Activated CD8-positive, alpha-beta memory T cell treated with anti-CD3 and anti-CD28 coated beads, Interleukin-2, amount 10 ng/mL, durations not matched to agents 7 days and 5 days (primary cell): Measurements from ENCODE around the gene TNPO2. TPM values are rescaled to one million over a fixed set of nuclear protein-coding genes. Genes with fewer than 3 reads are reported as not detected.

Experiments used
- ATAC-seq: fragments of 150-1000 bp; cut with Tn5 transposase; one replicate; pipeline ENCODE4 v1.10.0; 2021; ENCODE audit warnings: moderate library complexity
- CTCF ChIA-PET: fragments of 350-600 bp; sonication (Branson Sonifier 250); formaldehyde crosslinking; loops from one replicate; lab custom pipeline; 2021; ENCODE audit warnings: antibody characterized with exemption; lab: Charles Lee
- DNase-seq: peaks from one replicate; pipeline ENCODE4 v3.0.0-alpha.2; 2020
- H3K27ac Mint-ChIP-seq: one replicate; pipeline ENCODE4 v1.8.0; 2021; ENCODE audit warnings: mild to moderate bottlenecking, mixed read lengths
- H3K27me3 Mint-ChIP-seq: one replicate; pipeline ENCODE4 v1.8.0; 2021; ENCODE audit warnings: mixed read lengths
- H3K36me3 Mint-ChIP-seq: one replicate; pipeline ENCODE4 v1.8.0; 2021; ENCODE audit warnings: mild to moderate bottlenecking, mixed read lengths
- H3K4me1 Mint-ChIP-seq: one replicate; pipeline ENCODE4 v1.8.0; 2021; ENCODE audit warnings: mixed read lengths
- H3K4me3 Mint-ChIP-seq: one replicate; pipeline ENCODE4 v1.8.0; 2021; ENCODE audit warnings: mild to moderate bottlenecking, moderate library complexity, mixed read lengths
- H3K9me3 Mint-ChIP-seq: one replicate; pipeline ENCODE4 v1.8.0; 2022; ENCODE audit warnings: low read depth, mixed read lengths
- total RNA-seq, 2 experiments: library from RNA; stranded (reverse); gene quantifications; one replicate each; pipeline ENCODE4 v1.2.3, GENCODE V29; 2021

TNPO2 gene
- 100 to 1,000 TPM; 101 to 104 TPM for total RNA-seq

DNA sequence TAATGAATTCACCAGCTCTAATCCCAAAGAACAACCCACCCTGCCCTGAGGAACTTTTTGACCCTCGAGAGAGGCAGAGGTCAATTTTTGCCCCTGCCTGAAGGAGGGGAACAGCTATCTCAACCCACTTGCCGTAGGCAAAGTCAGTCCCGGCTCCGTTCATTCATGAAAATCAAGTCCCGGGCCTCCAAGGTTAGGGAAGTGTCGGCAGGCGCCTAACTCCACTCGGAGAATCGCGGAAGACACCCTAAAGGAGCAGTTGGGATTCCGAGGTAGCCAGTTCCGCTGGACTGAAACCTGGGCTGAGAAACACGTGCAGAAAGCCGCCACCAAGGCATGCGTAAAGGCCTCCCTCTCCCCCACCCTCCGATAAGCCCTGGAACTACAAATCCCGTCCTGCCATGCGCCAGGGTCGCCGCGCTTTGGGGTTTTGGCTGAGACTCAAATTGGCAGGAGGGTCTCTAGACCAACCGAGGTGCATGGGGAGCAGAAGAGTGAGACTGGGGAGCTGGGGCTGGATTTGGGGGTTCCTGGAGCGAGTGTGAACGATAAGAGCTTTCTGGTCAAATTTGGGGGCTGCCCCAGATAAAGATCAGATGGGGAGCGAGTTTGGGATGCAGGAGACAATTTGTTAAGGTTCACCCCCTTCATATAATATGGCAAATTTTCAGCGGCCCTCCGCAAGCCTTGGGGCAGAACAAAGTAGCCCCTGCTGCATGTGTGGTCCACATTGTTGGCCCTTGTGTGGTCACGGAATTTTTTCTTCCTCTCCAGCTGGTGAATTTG lies at the start of gene TNPO2:
Gene TNPO2 (minus strand): TSS at position 292 of the 786 bp plus-strand sequence. CDS start 2,955 bp downstream, outside the sequence.
- H3K27me3 Mint-ChIP-seq: no peaks in the 10 kb centered on the region
- CTCF ChIA-PET: interaction anchor here (0.6 to 15.3 kb wide), 14 partner anchors 10 to 150 kb away, joined by 3 to 157 read pairs (median 4); partner anchors contain the start of gene TRIR
- peak; percentile 84 for DNase-seq
- H3K4me3 Mint-ChIP-seq: peak within 1 kb of the TSS; percentile 83
- no peaks in the 10 kb centered on the region for H3K9me3 Mint-ChIP-seq
- H3K4me1 Mint-ChIP-seq: peaks cover 33% of the 10 kb centered on the region
- ATAC-seq: peak; percentile 38
- peak within 1 kb of the TSS; percentile 91 for H3K27ac Mint-ChIP-seq
- peaks cover 20% of the 10 kb centered on the region for H3K36me3 Mint-ChIP-seq

DNA sequence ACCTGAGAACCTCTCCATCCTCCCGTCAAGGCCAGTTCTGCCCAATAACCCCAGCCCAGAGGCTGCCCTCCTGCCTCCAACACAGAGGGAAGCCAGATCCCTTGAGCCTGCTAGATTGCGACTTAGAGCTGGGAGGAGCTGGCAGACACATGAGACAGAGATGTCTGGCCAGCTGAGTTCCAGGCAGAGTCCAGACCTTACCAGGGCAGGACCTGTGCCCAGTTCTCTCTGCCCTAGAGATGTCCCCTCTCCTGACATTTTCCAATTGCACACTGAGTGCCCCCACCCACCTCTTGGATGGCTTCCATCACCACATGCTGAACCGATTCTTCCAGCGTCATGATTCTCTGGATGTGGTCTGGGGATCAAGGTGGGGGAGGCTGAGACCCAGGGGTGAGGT lies 48.6 kb upstream of the TNPO2 start:
- Mint-ChIP-seq H3K27me3 (no peaks in the 10 kb centered on the region), H3K9me3 (no peaks in the 10 kb centered on the region), H3K4me1 (peaks cover 14% of the 10 kb centered on the region), H3K27ac (no peak overlapping the region), H3K36me3 (no peaks in the 10 kb centered on the region), H3K4me3 (no peak overlapping the region)
- CTCF ChIA-PET: interaction anchor here (0.6 to 30.0 kb wide), 5 partner anchors 8 to 75 kb away, joined by 3 to 1017 read pairs (median 27); partner anchors contain the start of genes BEST2, JUNB, PRDX2 and RNASEH2A
- no peak for ATAC-seq
- DNase-seq: no peak

GRCh38 chr19:12770922-12771321 lies 47.2 kb upstream of the TNPO2 start:
- no peak for ATAC-seq
- H3K27ac Mint-ChIP-seq: no peak overlapping the region

DNA sequence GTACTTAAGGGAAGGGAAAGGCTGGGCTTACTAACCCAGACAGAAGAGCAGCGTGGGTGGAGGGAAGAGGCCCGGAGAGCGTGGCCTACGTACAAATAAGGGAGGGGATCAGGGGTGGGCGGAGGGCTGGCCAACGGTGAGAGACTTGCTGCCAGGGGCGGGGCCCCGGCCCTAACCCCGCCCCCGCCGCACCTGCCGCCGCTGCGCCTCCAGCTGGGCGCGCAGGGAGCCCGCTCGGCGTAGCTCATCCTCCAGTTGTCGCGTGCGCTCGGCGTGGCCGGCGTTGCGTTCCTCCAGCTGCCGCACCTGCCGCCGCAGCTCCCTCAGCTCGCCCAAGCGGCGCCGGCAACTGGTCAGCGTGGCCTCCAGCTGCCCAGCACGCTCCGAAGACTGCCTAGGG lies 46.0 kb upstream of the TNPO2 start:
- DNase-seq (peak; percentile 69), ATAC-seq (peak; percentile 73)
- H3K36me3 Mint-ChIP-seq: no peaks in the 10 kb centered on the region
- CTCF ChIA-PET: interaction anchor here (1.2 to 30.0 kb wide), 6 partner anchors 9 to 196 kb away, joined by 3 to 1017 read pairs (median 68); partner anchors contain the start of genes BEST2, JUNB, PRDX2 and RNASEH2A
- peaks cover 12% of the 10 kb centered on the region for H3K4me1 Mint-ChIP-seq
- no peaks in the 10 kb centered on the region for H3K9me3 Mint-ChIP-seq
- no peaks in the 10 kb centered on the region for H3K27me3 Mint-ChIP-seq
- H3K4me3 Mint-ChIP-seq: no peak overlapping the region
- no peak overlapping the region for H3K27ac Mint-ChIP-seq

More at GRCh38 chr19:12770922-12771321, 47.2 kb upstream of the TNPO2 start:
- Mint-ChIP-seq H3K36me3 (no peaks in the 10 kb centered on the region), H3K4me3 (no peak overlapping the region), H3K9me3 (no peaks in the 10 kb centered on the region), H3K4me1 (peaks cover 14% of the 10 kb centered on the region), H3K27me3 (no peaks in the 10 kb centered on the region)
- DNase-seq: no peak
- CTCF ChIA-PET: interaction anchor here (10.9 to 30.0 kb wide), 2 partner anchors 15 to 28 kb away, joined by 132 to 1017 read pairs; partner anchors contain the start of genes BEST2, JUNB, PRDX2 and RNASEH2A

GRCh38 chr19:12767666-12768065 lies 43.9 kb upstream of the TNPO2 start:
- no peak overlapping the region for H3K27ac Mint-ChIP-seq

DNA sequence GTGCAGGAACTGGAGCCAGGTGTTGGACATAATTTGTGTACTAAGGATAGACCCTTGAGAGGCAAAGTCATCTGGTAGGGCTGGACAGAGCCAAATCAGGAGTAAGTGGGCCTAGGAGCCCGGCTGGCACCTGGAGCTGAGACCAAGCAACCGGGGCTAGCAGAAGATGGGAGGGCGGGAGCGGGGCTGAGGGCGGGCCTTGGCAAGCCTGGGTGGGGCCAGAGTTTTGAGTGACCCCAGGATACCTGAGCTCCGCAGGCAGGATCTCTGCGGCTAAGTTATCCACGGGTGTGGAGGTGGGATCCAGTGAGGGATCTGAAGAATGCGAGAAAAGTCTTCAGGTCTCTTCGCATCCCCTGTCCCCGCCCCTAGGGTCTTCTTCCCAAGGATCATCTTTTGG lies 43.4 kb upstream of the TNPO2 start:
- Mint-ChIP-seq H3K27ac (no peak overlapping the region), H3K4me3 (no peak overlapping the region), H3K36me3 (no peaks in the 10 kb centered on the region), H3K4me1 (peaks cover 11% of the 10 kb centered on the region), H3K27me3 (no peaks in the 10 kb centered on the region), H3K9me3 (no peaks in the 10 kb centered on the region)
- no peak for ATAC-seq
- CTCF ChIA-PET: interaction anchor here (1.0 to 30.0 kb wide), 13 partner anchors 10 to 215 kb away, joined by 3 to 1017 read pairs (median 14); partner anchors contain the start of genes BEST2, DHPS, HOOK2 and JUNB
- DNase-seq: no peak

More at GRCh38 chr19:12767666-12768065, 43.9 kb upstream of the TNPO2 start:
- CTCF ChIA-PET: interaction anchor here (1.5 to 30.0 kb wide), 10 partner anchors 10 to 215 kb away, joined by 5 to 1017 read pairs (median 15); partner anchors contain the start of genes BEST2, DHPS, HOOK2 and JUNB
- Mint-ChIP-seq H3K9me3 (no peaks in the 10 kb centered on the region), H3K4me3 (no peak overlapping the region), H3K4me1 (peaks cover 12% of the 10 kb centered on the region), H3K27me3 (no peaks in the 10 kb centered on the region), H3K36me3 (no peaks in the 10 kb centered on the region)
- ATAC-seq: no peak
- DNase-seq: no peak

DNA sequence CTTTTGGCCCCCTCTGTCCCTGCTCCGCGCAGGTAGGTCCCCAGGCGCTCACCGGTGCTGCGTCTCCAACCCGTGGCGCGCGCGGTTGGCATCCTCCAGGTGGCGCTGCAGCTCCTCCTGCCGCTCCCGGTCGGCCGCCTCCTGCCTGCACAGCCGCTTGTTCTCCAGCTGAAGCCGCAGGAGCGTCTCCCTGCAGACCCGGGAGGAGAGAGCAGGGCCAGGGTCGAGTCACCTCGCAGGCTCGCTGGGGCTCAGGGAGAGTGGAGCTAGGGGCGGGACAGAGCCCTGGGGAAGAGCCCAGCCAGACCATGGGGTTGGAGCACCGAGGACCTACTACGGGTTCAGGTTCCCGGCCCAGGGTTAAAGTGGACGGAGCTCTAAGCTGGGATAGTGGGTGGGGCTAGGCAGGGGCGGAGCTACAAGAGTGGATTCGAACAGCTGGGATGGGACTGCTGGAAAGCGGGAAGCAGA lies 42.4 kb upstream of the TNPO2 start:
- H3K27ac Mint-ChIP-seq: no peak overlapping the region
- H3K4me3 Mint-ChIP-seq: peak overlapping the region; percentile 24
- peak; percentile 87 for ATAC-seq
- CTCF ChIA-PET: interaction anchor here (0.6 to 30.0 kb wide), 38 partner anchors 8 to 215 kb away, joined by 3 to 1017 read pairs (median 5); partner anchors contain the start of genes BEST2, DHPS, GET3 and HOOK2
- peaks cover 9% of the 10 kb centered on the region for H3K4me1 Mint-ChIP-seq
- H3K27me3 Mint-ChIP-seq: no peaks in the 10 kb centered on the region
- DNase-seq: peak; percentile 87
- no peaks in the 10 kb centered on the region for H3K36me3 Mint-ChIP-seq
- H3K9me3 Mint-ChIP-seq: no peaks in the 10 kb centered on the region

DNA sequence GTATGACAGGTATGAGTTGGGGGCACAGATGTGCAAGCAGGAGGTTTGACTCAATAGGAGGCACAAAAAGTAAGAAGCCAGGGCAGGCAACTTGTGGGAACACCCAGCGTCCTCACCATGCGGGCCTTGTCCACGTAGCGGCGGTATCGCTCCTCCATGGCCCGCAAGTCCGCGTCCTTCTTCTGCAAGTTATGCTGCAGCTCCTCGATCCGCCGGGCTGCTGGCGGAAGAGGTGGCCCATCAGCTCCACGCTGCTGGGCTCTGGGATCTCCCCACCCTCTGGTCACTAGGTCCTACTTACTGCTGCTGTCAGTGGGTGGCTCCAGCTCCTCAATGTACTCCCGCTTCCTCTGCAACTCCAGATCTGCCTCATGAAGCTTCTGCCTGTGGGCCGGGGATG lies 41.0 kb upstream of the TNPO2 start:
- Mint-ChIP-seq H3K4me1 (peaks cover 9% of the 10 kb centered on the region), H3K9me3 (no peaks in the 10 kb centered on the region), H3K27ac (no peak overlapping the region), H3K4me3 (no peak overlapping the region), H3K27me3 (no peaks in the 10 kb centered on the region), H3K36me3 (no peaks in the 10 kb centered on the region)
- ATAC-seq: no peak
- CTCF ChIA-PET: interaction anchor here (0.7 to 30.0 kb wide), 15 partner anchors 8 to 211 kb away, joined by 3 to 1017 read pairs (median 10); partner anchors contain the start of genes BEST2, GET3, HOOK2 and JUNB
- no peak for DNase-seq

- CTCF ChIA-PET: interaction anchor here (1.2 to 30.0 kb wide), 7 partner anchors 7 to 202 kb away, joined by 4 to 1017 read pairs (median 56); partner anchors contain the start of genes BEST2, HOOK2, JUNB and PRDX2
- ATAC-seq: no peak
- peaks cover 8% of the 10 kb centered on the region for H3K27me3 Mint-ChIP-seq
Measured at GRCh38 chr19:12763100-12763499, 39.4 kb upstream of the TNPO2 start.

GRCh38 chr19:12759686-12760085 lies 36.0 kb upstream of the TNPO2 start:
- DNase-seq: no peak
- no peaks in the 10 kb centered on the region for H3K36me3 Mint-ChIP-seq
- H3K4me1 Mint-ChIP-seq: peaks cover 5% of the 10 kb centered on the region
- H3K9me3 Mint-ChIP-seq: no peaks in the 10 kb centered on the region
- CTCF ChIA-PET: interaction anchor here (0.7 to 30.0 kb wide), 26 partner anchors 8 to 196 kb away, joined by 3 to 1017 read pairs (median 8); partner anchors contain the start of genes BEST2, DHPS, DNASE2 and GET3
- peaks cover 15% of the 10 kb centered on the region for H3K27me3 Mint-ChIP-seq
- no peak overlapping the region for H3K27ac Mint-ChIP-seq
- ATAC-seq: no peak
- no peak overlapping the region for H3K4me3 Mint-ChIP-seq

More at GRCh38 chr19:12763100-12763499, 39.4 kb upstream of the TNPO2 start:
- H3K9me3 Mint-ChIP-seq: no peaks in the 10 kb centered on the region
- DNase-seq: no peak
- H3K36me3 Mint-ChIP-seq: no peaks in the 10 kb centered on the region
- no peak overlapping the region for H3K27ac Mint-ChIP-seq
- H3K4me1 Mint-ChIP-seq: peaks cover 6% of the 10 kb centered on the region
- H3K4me3 Mint-ChIP-seq: no peak overlapping the region

DNA sequence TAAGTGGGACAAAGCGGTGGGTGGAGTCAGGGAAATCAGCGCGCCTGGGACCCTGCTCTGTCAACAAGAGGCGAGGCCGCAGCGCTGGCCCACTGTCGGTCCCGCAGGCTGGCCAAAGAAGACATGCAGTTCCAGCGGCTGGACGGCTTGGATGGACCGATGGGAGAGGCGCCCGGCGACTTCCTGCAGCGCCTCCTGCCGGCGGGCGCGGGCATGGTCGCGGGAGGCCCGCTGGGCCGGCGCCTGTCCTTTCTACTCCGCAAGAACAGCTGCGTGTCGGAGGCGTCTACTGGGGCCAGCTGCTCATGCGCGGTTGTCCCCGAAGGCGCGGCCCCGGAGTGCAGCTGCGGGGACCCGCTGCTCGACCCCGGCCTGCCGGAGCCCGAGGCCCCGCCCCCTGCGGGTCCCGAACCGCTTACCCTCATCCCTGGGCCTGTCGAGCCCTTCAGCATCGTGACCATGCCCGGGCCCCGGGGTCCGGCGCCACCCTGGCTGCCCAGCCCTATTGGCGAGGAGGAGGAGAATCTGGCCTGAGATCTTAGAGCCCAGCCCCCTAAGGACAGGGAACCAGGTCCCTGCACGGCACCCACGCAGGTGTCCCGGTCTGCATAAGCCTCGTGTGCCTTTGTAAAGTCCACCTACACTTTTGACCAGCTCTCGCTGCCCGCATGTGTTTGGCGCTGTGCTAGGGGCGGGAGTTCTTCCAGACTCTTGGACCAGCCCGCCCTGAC lies 34.0 kb upstream of the TNPO2 start:
- DNase-seq (peak; percentile 70), ATAC-seq (peak; percentile 80)
- Mint-ChIP-seq H3K36me3 (no peaks in the 10 kb centered on the region), H3K9me3 (no peaks in the 10 kb centered on the region), H3K27me3 (peaks cover 15% of the 10 kb centered on the region), H3K4me1 (peaks cover 5% of the 10 kb centered on the region), H3K27ac (no peak overlapping the region), H3K4me3 (peak overlapping the region; percentile 23)
- CTCF ChIA-PET: interaction anchor here (0.6 to 30.0 kb wide), 38 partner anchors 8 to 186 kb away, joined by 3 to 1017 read pairs (median 4); partner anchors contain the start of genes DNASE2, FBXW9, GET3 and HOOK2

DNA sequence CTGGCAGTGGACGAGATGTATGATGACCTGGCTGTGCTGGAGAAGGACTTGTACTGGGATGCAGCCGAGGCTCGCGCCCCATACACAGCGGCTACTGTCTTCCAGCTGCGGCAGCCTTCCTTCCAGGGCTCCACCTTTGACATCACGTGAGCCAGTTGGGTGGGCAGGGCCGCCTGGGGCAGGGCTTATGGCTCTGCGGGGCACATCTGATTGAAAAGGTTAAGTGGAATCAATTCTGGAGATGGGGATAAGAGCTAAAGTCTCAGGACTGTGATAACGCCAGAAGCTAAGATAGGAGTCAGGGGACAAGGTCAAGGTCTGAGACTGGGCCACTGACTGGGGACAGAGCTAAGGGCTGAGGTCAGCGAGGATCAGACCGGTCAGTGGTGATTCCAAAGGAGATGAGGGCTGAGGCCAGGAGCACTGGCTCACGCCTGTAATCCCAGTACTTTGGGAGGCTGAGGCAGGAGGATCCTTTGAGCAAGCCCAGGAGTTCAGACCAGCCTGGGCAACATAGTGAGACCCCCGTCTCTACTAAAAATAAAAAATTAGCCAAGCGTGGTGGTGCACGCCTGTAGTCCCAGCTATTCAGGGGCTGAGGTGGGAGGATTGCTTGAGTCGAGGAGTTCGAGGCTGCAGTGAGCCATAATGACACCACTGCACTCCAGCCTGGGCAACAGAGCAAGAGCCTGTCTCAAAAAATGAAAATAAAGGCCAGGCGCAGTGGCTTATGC lies 32.6 kb upstream of the TNPO2 start:
- DNase-seq: no peak
- H3K27me3 Mint-ChIP-seq: peaks cover 18% of the 10 kb centered on the region
- CTCF ChIA-PET: interaction anchor here (0.6 to 30.0 kb wide), 10 partner anchors 10 to 158 kb away, joined by 3 to 1017 read pairs (median 27); partner anchors contain the start of genes GET3, JUNB, PRDX2 and RNASEH2A
- H3K9me3 Mint-ChIP-seq: no peaks in the 10 kb centered on the region
- no peak for ATAC-seq
- no peak overlapping the region for H3K4me3 Mint-ChIP-seq
- peaks cover 5% of the 10 kb centered on the region for H3K4me1 Mint-ChIP-seq
- H3K36me3 Mint-ChIP-seq: no peaks in the 10 kb centered on the region
- no peak overlapping the region for H3K27ac Mint-ChIP-seq
